Measurements from ENCODE around the gene UBE2O.

DNA sequence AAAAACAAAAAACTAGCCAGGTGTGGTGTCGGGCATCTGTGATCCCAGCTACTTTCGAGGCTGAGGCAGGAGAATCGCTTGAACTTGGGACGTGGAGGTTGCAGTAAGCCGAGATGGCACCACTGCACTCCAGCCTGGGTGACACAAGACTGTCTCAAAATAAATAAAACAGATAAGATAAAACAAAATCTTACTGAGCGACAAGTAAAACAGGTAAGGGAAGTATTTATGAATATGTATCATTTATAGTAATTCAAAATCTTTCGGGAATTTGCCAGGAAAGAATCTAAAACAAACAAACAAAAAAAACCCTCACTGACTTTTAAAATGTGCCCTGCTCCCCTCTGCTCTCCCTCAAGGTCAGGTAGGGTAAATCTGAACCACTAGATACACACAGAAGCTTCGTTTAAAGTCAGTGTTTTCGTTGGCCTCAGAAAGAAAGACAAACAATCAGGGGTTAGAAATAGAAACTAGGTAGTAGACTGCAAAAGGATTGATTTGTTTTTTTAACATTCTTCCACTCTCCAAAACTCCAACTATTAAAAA is 101.4 kb downstream of the UBE2O start:
- TF ChIP-seq POLR2A (IDR thresholded peaks at IDR 0.05), result no peak
- TF ChIP-seq, protein P1, sequence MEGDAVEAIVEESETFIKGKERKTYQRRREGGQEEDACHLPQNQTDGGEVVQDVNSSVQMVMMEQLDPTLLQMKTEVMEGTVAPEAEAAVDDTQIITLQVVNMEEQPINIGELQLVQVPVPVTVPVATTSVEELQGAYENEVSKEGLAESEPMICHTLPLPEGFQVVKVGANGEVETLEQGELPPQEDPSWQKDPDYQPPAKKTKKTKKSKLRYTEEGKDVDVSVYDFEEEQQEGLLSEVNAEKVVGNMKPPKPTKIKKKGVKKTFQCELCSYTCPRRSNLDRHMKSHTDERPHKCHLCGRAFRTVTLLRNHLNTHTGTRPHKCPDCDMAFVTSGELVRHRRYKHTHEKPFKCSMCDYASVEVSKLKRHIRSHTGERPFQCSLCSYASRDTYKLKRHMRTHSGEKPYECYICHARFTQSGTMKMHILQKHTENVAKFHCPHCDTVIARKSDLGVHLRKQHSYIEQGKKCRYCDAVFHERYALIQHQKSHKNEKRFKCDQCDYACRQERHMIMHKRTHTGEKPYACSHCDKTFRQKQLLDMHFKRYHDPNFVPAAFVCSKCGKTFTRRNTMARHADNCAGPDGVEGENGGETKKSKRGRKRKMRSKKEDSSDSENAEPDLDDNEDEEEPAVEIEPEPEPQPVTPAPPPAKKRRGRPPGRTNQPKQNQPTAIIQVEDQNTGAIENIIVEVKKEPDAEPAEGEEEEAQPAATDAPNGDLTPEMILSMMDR (IDR thresholded peaks at IDR 0.05), result no peak

Measured in lower leg skin (tissue), 3 donors.